ENCODE measurements around the gene IGF2R.
A peak's percentile ranks its signal among the peaks of the same experiment; 100 is the strongest.
"Not testable (repeated sequence)": the region's sequence is repeated elsewhere in the genome, so short reads cannot be mapped to it uniquely, and the experiment has no call there.

Gene IGF2R

GRCh38 chr6:159964046-159964445, 4.8 kb upstream of the IGF2R start:
- H3K36me3 Mint-ChIP-seq (ENCODE audit: low read depth), result no peaks in the 10 kb centered on the region
- H3K4me1 Mint-ChIP-seq (ENCODE audit: low read depth), result peaks cover 14% of the 10 kb centered on the region
- H3K27me3 Mint-ChIP-seq (ENCODE audit: low read depth), result peaks cover 42% of the 10 kb centered on the region
- H3K9me3 Mint-ChIP-seq, result no peaks in the 10 kb centered on the region
- no peak overlapping the region for H3K4me3 Mint-ChIP-seq
- H3K27ac Mint-ChIP-seq, result no peak overlapping the region

DNA sequence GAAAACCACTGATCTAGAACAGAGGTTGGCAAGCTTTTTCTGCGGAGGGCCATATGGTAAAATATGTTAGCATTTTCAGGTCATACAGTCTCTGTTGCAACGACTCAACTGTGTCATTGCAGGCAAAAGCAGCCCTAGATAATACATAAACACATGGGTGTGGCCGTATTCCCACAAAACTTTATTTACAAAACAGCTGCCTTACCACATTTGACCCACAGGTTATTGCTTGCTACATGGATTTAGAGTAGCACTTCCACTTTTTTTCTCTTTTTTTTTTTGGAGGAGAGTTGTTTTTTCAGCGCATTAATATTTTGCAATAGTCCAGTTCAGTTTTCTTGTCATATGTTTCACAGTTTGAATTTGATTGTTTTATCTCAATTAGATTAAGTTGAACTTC, 2.5 kb upstream of the IGF2R start:
- Mint-ChIP-seq H3K4me3 (no peak overlapping the region), H3K27ac (no peak overlapping the region), H3K4me1 (ENCODE audit: low read depth) (peaks cover 15% of the 10 kb centered on the region), H3K9me3 (no peaks in the 10 kb centered on the region), H3K36me3 (ENCODE audit: low read depth) (peaks cover 7% of the 10 kb centered on the region), H3K27me3 (ENCODE audit: low read depth) (peaks cover 38% of the 10 kb centered on the region)

- H3K4me1 Mint-ChIP-seq (ENCODE audit: low read depth), result peaks cover 19% of the 10 kb centered on the region
- H3K4me3 Mint-ChIP-seq, result no peak overlapping the region
- peaks cover 37% of the 10 kb centered on the region for H3K27me3 Mint-ChIP-seq (ENCODE audit: low read depth)
- no peak overlapping the region for H3K27ac Mint-ChIP-seq
- no peaks in the 10 kb centered on the region for H3K9me3 Mint-ChIP-seq
- peaks cover 9% of the 10 kb centered on the region for H3K36me3 Mint-ChIP-seq (ENCODE audit: low read depth)
Measured at GRCh38 chr6:159966981-159967380, 1.9 kb upstream of the IGF2R start.

GRCh38 chr6:159967621-159968020, 1.3 kb upstream of the IGF2R start:
- H3K9me3 Mint-ChIP-seq; H3K36me3 Mint-ChIP-seq (ENCODE audit: low read depth); H3K4me3 Mint-ChIP-seq; H3K27ac Mint-ChIP-seq: not testable (repeated sequence)
- Mint-ChIP-seq H3K4me1 (ENCODE audit: low read depth) (peaks cover 26% of the 10 kb centered on the region), H3K27me3 (ENCODE audit: low read depth) (peaks cover 30% of the 10 kb centered on the region)

GRCh38 chr6:159969204-159969912, 476 bp downstream of the IGF2R start:
- H3K4me1 Mint-ChIP-seq (ENCODE audit: low read depth), result peaks cover 43% of the 10 kb centered on the region
- peak overlapping the region; percentile 97 for H3K4me3 Mint-ChIP-seq
- H3K9me3 Mint-ChIP-seq, result no peaks in the 10 kb centered on the region
- peaks cover 21% of the 10 kb centered on the region for H3K27me3 Mint-ChIP-seq (ENCODE audit: low read depth)
- H3K27ac Mint-ChIP-seq, result peak overlapping the region; percentile 98
- H3K36me3 Mint-ChIP-seq (ENCODE audit: low read depth), result peaks cover 9% of the 10 kb centered on the region

DNA sequence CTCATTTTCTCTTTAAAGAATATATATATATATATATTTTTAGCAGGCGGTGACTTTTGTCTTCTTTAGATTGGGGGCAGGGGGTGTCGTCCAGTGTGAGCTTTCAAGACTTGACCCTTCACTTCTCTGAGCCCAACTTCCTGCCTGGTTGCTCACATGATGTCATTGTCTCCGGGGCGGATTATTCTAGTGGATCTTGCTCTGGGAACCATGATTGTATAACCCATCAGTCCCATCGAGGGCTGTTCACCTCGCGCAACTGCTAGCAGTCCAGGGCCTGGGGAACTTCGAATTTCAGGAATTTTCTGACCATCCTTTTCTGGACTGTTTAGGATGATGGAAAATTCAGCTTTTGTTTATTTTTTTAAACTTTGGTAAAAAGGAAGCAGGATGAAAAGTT, 1.0 kb downstream of the IGF2R start:
- peaks cover 49% of the 10 kb centered on the region for H3K4me1 Mint-ChIP-seq (ENCODE audit: low read depth)
- peaks cover 11% of the 10 kb centered on the region for H3K36me3 Mint-ChIP-seq (ENCODE audit: low read depth)
- H3K27me3 Mint-ChIP-seq (ENCODE audit: low read depth), result peaks cover 15% of the 10 kb centered on the region
- H3K4me3 Mint-ChIP-seq, result peak overlapping the region; percentile 97
- H3K9me3 Mint-ChIP-seq, result no peaks in the 10 kb centered on the region
- H3K27ac Mint-ChIP-seq, result peak overlapping the region; percentile 98

GRCh38 chr6:159970659-159971063, 1.8 kb downstream of the IGF2R start:
- Mint-ChIP-seq H3K4me3 (peak overlapping the region; percentile 97), H3K9me3 (no peaks in the 10 kb centered on the region), H3K4me1 (ENCODE audit: low read depth) (peaks cover 54% of the 10 kb centered on the region), H3K27me3 (ENCODE audit: low read depth) (peaks cover 15% of the 10 kb centered on the region), H3K36me3 (ENCODE audit: low read depth) (peaks cover 12% of the 10 kb centered on the region), H3K27ac (peak overlapping the region; percentile 98)

- H3K4me1 Mint-ChIP-seq (ENCODE audit: low read depth), result peaks cover 57% of the 10 kb centered on the region
- peaks cover 7% of the 10 kb centered on the region for H3K27me3 Mint-ChIP-seq (ENCODE audit: low read depth)
- H3K36me3 Mint-ChIP-seq (ENCODE audit: low read depth), result peaks cover 14% of the 10 kb centered on the region
- peak overlapping the region; percentile 77 for H3K4me3 Mint-ChIP-seq
- H3K27ac Mint-ChIP-seq, result peak overlapping the region; percentile 71
- H3K9me3 Mint-ChIP-seq, result no peaks in the 10 kb centered on the region
Measured at GRCh38 chr6:159971341-159972178, 2.7 kb downstream of the IGF2R start.

GRCh38 chr6:159972506-159973268, 3.8 kb downstream of the IGF2R start:
- H3K36me3 Mint-ChIP-seq (ENCODE audit: low read depth), result peaks cover 14% of the 10 kb centered on the region
- H3K27ac Mint-ChIP-seq, result peak overlapping the region; percentile 72
- no peaks in the 10 kb centered on the region for H3K27me3 Mint-ChIP-seq (ENCODE audit: low read depth)
- peak overlapping the region; percentile 53 for H3K4me3 Mint-ChIP-seq
- peaks cover 66% of the 10 kb centered on the region for H3K4me1 Mint-ChIP-seq (ENCODE audit: low read depth)
- no peaks in the 10 kb centered on the region for H3K9me3 Mint-ChIP-seq

DNA sequence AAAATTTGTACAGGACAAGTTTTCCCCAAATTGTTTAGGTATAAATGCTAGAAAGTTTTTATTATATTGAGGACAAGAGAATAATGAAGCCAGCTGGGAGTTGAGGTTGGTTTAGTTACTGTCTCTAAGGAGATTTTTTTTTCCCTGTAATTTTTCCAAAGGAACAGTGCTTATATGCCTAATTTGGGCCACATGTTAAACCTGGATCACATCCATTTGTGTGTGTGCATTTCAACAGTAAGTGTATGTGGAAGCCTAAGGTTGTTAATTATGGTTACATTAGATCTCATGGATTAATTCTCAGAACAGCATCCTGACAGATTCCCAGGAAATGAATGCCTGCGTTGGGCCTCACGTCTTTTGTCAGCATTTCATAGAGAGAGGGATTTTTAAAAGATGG, 4.5 kb downstream of the IGF2R start:
- H3K36me3 Mint-ChIP-seq (ENCODE audit: low read depth), result peaks cover 14% of the 10 kb centered on the region
- peaks cover 73% of the 10 kb centered on the region for H3K4me1 Mint-ChIP-seq (ENCODE audit: low read depth)
- peak overlapping the region; percentile 61 for H3K4me3 Mint-ChIP-seq
- H3K27ac Mint-ChIP-seq, result peak overlapping the region; percentile 86
- H3K27me3 Mint-ChIP-seq (ENCODE audit: low read depth), result no peaks in the 10 kb centered on the region
- no peaks in the 10 kb centered on the region for H3K9me3 Mint-ChIP-seq

DNA sequence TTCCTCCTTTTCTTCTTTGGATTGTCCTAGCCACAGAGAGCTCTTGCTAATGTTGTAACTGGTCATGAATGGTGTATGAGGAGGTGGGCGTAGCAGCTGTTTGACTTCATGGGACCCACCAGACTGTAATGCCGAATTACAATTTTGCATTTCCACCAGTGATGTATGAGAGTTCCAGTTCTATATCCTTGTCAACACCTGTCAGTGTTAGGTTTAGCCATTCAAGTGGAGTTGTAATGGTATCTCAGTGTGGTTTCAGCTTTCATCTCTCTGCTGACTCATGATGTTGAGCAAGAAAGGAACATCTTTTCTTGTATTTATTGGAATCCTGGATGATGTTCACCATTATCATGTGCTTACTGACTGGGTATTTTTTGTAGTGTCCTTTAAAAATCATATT, 5.1 kb downstream of the IGF2R start:
- H3K9me3 Mint-ChIP-seq, result no peaks in the 10 kb centered on the region
- peak overlapping the region; percentile 61 for H3K4me3 Mint-ChIP-seq
- H3K27ac Mint-ChIP-seq, result peak overlapping the region; percentile 86
- H3K4me1 Mint-ChIP-seq (ENCODE audit: low read depth), result peaks cover 79% of the 10 kb centered on the region
- peaks cover 14% of the 10 kb centered on the region for H3K36me3 Mint-ChIP-seq (ENCODE audit: low read depth)
- no peaks in the 10 kb centered on the region for H3K27me3 Mint-ChIP-seq (ENCODE audit: low read depth)

- H3K4me1 Mint-ChIP-seq (ENCODE audit: low read depth), result peaks cover 86% of the 10 kb centered on the region
- no peaks in the 10 kb centered on the region for H3K27me3 Mint-ChIP-seq (ENCODE audit: low read depth)
- H3K9me3 Mint-ChIP-seq, result no peaks in the 10 kb centered on the region
- H3K27ac Mint-ChIP-seq, result peak overlapping the region; percentile 86
- peak overlapping the region; percentile 5 for H3K4me3 Mint-ChIP-seq
- H3K36me3 Mint-ChIP-seq (ENCODE audit: low read depth), result peaks cover 14% of the 10 kb centered on the region
Measured at GRCh38 chr6:159974932-159975331, 6.0 kb downstream of the IGF2R start.

DNA sequence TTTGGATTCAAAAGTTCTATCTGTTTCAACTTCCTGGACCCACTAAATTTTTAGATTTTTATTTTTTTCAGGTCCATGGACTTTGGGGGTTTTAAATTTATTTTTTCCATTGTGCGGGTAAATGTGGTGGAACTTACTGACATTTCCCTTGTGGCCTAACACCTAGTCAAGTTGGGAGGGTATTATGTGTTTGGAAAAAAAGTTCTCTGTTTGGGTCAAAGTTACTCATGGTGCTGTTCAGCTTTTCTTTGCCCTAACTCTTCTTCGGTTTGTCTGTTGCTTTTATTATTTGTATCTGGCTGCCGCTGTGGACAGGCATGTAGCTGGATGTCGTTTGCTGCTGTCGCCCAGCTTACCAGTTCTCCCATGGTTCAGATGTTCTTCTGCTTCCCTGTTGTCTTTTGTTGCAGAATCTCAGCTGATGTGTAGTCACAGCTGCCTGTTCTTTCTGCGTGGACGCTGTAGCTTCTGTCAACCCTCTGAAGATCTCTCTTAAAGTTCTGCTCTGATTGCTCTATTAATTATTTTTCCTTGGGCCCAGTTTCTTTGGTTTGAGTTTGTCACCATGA, 7.9 kb downstream of the IGF2R start:
- Mint-ChIP-seq H3K4me1 (ENCODE audit: low read depth) (peaks cover 91% of the 10 kb centered on the region), H3K27ac (peak overlapping the region; percentile 93), H3K27me3 (ENCODE audit: low read depth) (no peaks in the 10 kb centered on the region), H3K36me3 (ENCODE audit: low read depth) (peaks cover 6% of the 10 kb centered on the region), H3K9me3 (no peaks in the 10 kb centered on the region), H3K4me3 (peak overlapping the region; percentile 43)

DNA sequence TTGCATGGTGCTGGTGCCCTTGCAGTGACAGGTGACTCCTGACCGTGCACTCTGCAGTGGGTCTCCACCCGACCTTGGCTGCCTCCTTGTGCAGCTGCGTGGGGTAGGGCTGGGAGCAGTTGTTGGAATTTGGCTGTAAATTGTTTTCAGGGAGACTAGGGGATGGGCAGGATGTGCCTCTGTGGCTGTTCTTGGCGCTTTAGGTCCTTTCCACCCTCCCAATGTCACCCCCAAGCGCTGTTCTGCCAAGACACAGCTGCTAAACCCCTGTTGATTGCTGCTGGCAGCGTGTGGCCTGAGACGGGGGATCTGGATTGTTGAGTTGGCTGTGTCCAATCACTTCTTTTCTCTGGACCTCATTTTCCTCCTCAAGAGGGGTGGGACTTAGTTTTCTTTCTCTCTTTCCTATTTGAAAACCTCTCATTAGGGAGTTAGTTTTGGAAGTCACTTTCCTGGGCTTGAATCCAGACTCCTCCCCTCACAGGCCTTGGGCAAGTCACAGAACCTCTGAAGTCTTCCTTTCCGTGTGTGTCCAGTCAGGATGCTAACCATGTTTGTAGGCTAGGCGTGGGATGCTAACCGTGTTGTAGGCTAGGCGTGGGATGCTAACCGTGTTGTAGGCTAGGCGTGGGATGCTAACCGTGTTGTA, 8.5 kb downstream of the IGF2R start:
- H3K4me1 Mint-ChIP-seq (ENCODE audit: low read depth), result peaks cover 91% of the 10 kb centered on the region
- H3K27ac Mint-ChIP-seq, result peak overlapping the region; percentile 93
- no peaks in the 10 kb centered on the region for H3K9me3 Mint-ChIP-seq
- no peaks in the 10 kb centered on the region for H3K27me3 Mint-ChIP-seq (ENCODE audit: low read depth)
- peak overlapping the region; percentile 43 for H3K4me3 Mint-ChIP-seq
- peaks cover 6% of the 10 kb centered on the region for H3K36me3 Mint-ChIP-seq (ENCODE audit: low read depth)
